Stimulated activated CD4-positive, alpha-beta T cell treated with anti-CD3 and anti-CD28 coated beads, Interleukin-15, amount 100 ng/mL, for 24 hours (primary cell): ENCODE data around the gene MAPK11.

Experiments used
- DNase-seq: peaks from one replicate; pipeline ENCODE4 v3.0.0-alpha.2; 2020

MAPK11 gene

DNA sequence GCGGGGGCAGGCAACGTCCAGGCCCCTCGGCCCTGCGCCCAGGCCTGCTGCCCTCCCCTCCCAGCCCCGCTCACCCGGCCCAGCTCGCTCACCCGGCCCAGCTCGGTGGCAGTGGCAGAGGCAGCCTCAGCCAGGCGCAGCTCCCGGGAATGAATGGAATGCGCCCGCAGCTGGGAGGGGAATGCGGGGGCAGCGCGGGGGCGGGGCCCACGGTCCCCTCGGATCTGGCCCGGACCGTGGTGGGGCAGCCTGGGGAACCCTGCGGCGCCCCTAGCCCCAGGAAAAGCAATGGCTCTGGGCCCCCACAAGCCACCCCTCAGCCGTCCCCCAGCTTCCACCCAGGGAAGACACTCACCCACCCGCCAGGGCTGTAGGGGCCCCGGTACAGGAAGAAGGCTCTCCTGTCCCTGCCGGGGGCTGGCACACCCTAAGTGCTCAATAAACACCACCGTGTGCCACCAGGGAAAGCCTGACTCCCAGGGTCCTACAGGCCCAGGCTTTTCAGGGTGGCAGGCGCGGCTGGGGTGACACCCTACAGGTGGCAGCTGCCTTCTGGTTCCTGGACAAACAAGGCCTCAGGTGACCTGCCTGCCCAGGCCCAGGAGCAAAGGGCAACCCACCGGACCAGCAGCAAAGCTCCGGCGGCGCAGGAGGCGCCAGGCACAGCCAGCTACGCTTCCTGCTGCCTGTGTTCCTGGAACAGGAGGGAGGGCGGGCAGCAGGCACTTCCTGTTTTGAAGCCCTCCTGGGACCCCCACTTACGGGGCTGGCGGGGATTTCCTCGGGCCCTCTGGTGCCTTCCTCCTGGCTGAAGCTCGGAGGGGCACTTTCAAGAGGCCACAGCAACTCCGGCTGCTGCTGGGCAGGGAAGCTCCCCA lies 23.5 kb upstream of the MAPK11 start:
- DNase-seq: no peak

DNA sequence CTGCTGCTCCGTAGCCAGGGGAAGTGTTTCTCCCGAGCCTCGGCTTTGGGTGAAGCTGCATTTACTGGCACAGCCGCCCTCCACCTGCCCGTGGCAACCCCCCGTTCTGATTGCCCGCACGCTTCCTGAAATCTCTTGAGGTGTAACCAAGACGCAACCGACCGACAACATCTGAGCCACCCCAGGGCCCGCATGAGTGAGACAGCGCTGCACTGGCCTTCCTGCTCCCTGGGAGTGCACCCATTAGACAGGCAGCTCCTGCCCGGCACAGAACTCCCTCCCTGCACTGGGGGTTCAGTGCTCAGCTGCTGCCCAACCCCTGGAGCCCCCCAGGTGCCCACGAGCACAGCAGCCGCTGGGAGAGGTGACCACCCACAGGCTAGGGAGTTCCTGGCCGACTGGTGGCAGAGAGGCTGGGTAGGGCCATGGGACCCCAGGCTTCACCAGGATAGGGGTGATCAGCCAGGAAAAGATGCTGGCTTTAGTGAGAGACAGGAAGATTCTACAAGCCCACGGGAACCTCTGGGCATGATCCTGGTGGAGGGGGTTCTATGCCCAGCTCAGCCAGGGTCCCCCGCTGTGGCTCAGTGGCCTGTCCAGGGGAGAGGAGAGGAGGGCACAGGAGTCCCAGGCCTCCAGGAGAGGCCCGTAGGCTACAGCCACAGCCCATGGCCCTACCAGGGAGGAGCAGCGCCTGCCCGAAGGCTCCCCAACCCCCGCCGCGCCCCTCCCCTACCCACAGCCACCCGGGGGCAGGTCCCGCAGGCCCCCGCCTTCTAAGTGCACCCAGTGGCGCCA lies 22.7 kb upstream of the MAPK11 start:
- DNase-seq: no peak

DNA sequence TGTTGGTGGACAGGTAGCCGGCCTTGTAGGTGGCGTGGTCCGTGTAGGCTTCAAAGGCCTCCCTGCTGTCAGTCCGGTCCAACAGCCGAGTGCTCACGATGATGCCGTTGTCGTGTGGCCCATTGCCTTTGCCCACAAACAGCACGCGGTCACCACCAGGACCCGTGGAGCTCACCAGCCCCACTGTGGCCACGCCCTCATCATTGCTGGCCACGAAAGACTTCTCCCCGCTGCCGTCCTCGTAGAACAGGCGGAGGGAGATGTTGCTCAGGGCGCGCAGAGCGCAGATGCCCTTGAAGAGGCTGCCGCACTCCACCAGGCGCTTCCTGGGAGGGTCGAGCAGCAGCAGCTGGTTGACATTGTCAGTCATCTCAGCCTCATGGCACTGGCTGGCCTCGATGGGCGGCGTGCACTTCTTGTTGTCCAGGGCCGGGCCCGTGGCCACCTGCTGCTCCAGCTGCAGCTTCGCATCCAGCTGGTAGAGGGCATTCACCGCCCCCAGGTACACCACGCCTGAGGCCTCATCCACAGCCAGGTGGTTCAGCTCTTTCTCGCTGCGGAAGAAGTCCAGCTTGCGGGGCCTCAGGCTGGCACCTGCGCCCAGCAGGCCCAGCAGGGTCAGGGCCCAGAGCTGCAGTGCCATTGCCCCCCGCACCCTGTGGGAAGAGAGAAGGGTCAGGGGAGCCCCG lies 19.9 kb upstream of the MAPK11 start:
- no peak for DNase-seq

- no peak for DNase-seq
Measured at GRCh38 chr22:50289151-50289941, 19.2 kb upstream of the MAPK11 start.

- no peak for DNase-seq
Measured at GRCh38 chr22:50287731-50288130, 17.6 kb upstream of the MAPK11 start.

- no peak for DNase-seq
Measured at GRCh38 chr22:50286701-50287318, 16.6 kb upstream of the MAPK11 start.

DNA sequence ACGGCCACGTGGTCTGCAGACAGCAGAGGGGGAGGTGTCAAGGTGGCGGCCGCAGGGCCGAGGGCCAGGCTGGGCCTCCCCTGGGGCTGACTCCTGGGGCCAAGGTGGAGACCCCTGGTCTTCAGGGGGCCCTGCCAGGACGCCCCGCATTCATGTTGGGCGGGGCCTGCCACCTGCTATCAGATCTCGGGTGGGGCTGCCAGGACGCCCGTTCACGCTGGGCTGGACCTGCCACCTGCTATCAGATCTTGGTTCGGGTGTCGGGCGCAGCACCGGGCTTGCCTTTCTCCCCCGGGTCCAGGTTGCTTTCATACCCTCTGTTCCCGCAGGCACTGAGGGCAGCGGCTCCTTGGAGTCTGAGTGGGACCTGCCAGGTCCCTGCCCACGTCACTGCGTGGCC lies 16.1 kb upstream of the MAPK11 start:
- no peak for DNase-seq

DNA sequence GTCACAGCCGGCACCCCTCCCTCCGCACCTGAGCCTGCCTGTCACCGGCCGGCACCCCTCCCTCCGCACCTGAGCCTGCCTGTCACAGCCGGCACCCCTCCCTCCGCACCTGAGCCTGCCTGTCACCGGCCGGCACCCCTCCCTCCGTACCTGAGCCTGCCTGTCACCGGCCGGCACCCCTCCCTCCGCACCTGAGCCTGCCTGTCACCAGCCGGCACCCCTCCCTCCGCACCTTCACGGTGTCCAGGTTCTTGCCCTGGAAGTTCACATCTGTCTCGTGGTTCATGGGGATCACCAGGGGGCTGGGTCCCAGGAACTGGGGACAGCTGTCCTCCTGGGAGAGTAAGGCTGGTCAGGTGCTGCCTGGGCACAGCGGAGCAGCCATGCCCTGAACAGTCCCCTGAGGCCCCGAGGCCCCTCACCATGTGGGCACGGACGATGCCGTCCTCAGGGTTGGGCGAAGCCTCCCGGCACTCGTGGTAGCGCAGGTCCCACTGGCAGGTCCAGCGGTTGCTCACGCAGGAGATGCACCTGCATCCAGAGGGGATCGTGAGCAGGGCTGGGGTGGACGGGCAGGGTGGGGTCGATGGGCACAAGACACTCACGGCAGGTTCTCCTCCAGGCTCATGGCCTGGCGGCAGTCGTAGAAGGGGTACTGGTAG lies 15.5 kb upstream of the MAPK11 start:
- no peak for DNase-seq

GRCh38 chr22:50284479-50284878 lies 14.3 kb upstream of the MAPK11 start:
- no peak for DNase-seq

- no peak for DNase-seq
Measured at GRCh38 chr22:50283821-50284220, 13.6 kb upstream of the MAPK11 start.

GRCh38 chr22:50282361-50283155 lies 12.4 kb upstream of the MAPK11 start:
- DNase-seq: no peak

GRCh38 chr22:50281957-50282356 lies 11.8 kb upstream of the MAPK11 start:
- no peak for DNase-seq

DNA sequence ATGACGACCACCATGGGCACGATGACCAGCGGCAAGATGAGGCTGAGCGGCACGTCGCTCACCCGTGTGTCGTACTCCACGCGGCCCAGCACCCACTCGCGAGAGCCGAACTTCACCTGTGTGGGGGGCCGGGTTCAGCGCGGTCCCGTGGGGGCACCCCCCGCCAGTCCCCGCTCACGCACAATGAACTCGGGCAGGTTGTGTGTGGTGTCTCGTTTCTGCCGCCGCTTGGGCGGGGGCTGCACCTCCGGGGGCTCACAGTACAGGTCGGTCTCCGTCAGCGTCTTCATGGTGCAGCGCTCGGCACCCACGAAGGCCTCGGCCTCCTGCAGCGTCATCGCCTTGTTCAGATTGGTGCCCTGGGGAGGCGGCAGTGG lies 11.2 kb upstream of the MAPK11 start:
- no peak for DNase-seq

- no peak for DNase-seq
Measured at GRCh38 chr22:50280708-50281383, 10.7 kb upstream of the MAPK11 start.

- DNase-seq: no peak
Measured at GRCh38 chr22:50280022-50280707, 10.0 kb upstream of the MAPK11 start.

DNA sequence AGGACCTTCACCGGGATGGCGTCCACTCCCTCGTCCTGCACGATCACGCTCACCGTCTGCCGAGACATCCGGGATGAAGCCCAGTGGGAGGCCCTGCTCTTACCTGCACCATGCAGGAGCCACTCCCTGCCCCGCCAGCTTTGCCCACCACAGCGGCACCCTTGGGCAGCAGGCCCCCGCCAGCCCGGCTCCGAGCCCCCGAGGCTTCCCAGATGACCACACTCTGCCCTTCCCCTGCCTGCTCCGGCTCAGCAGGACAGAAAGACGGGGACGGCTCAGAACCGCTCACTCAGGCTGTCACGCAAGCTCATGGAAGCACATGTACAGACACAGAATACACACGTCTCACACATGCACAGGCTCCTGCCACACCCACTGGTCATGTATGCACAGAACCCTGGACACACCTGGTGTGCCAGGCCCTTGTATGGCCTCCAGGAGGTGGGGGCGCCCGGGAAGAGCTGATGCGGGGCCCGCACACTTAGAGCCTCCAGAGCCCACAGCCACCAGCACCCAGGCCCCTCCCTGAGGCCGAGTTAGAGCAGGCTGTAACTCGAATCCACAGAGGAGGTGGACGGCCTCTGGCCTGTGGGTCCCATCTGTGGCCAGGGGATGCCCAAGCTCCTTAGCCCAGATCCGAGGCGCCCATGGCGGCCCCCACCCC lies 8.9 kb upstream of the MAPK11 start:
- no peak for DNase-seq

DNA sequence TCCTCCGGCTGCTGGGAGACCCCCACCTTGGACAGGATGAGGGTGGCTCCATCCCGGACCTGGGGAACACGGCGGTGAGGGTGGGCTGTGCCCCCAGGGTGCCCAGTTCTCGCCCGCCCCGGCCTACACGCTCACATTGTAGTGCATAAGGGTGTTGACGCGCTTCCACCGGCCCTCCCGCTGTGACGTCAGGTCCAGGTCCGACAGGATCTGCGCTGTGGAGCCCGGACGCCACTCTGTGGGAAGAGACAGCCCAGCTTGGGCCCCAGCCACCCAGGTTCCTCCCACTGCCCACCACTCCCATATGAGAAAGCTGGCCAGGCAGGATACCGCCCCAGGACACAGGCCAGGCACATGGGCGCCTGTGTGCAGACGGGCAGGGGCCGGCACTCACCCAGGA lies 8.3 kb upstream of the MAPK11 start:
- no peak for DNase-seq

DNA sequence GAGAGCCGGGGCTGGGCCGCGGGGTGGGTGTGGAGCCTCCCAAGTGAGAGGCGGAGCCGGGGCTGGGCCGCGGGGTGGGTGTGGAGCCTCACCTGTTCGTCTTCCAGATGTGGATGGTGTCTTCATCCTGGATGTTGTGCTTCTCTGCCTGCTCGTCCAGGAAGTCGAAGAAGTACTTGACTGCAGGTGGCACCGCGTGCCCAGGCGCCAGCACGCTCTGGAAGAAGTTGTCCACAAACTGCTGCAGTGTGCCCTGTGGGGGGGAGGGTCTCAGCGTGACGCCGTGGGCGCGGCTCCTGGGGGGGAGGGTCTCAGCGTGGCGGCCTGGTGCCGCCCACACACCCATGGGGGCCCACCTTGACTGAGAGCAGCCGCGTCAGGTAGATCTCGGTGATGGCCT lies 7.6 kb upstream of the MAPK11 start:
- no peak for DNase-seq

- peak; percentile 62 for DNase-seq
Measured at GRCh38 chr22:50276143-50276542, 6.0 kb upstream of the MAPK11 start.
